HepG2 (cell line): ENCODE results near the gene OCSTAMP. TPM values are rescaled to one million over a fixed set of nuclear protein-coding genes. Genes with fewer than 3 reads are reported as not detected.

Experiments
- ARNT2 ChIP-seq: sonication (generic); formaldehyde crosslinking; IDR thresholded peaks from 2 replicates; pipeline ENCODE4 v1.8.0; 2022; ENCODE audit warnings: mild to moderate bottlenecking, low read depth, missing genetic modification reagents, moderate library complexity
- PHF20 ChIP-seq: sonication (generic); formaldehyde crosslinking; IDR thresholded peaks from 2 replicates; pipeline ENCODE4 v1.5.0; 2020; ENCODE audit warnings: mild to moderate bottlenecking, missing genetic modification reagents
- RAD51 ChIP-seq: fragments of 450-650 bp; IDR thresholded peaks from 2 replicates; pipeline ENCODE4 v1.6.1; 2016; ENCODE audit warnings: borderline replicate concordance
- SALL2 ChIP-seq: sonication (generic); formaldehyde crosslinking; IDR thresholded peaks from 2 replicates; pipeline ENCODE4 v1.8.1; 2023; ENCODE audit warnings: mild to moderate bottlenecking, missing genetic modification reagents, inconsistent platforms
- SP4 ChIP-seq: sonication (generic); formaldehyde crosslinking; IDR thresholded peaks from 2 replicates; pipeline ENCODE4 v1.8.1; 2023; ENCODE audit warnings: mild to moderate bottlenecking, missing genetic modification reagents
- TBX3 ChIP-seq: fragments of 450-650 bp; IDR thresholded peaks from 2 replicates; pipeline ENCODE4 v1.6.1; 2017; ENCODE audit warnings: antibody characterized with exemption, mild to moderate bottlenecking, inconsistent platforms, borderline replicate concordance
- XRCC5 ChIP-seq: fragments of 200-400 bp; formaldehyde crosslinking; optimal IDR thresholded peaks from 2 replicates; pipeline ENCODE3; 2017; ENCODE audit warnings: mild to moderate bottlenecking, low read length
- ZFP36 ChIP-seq: fragments of 150-350 bp; IDR thresholded peaks from 2 replicates; pipeline ENCODE4 v1.6.1; 2018; ENCODE audit warnings: borderline replicate concordance, low read length, low read depth; ENCODE audit not compliant: partially characterized antibody
- ZNF557 ChIP-seq: sonication (generic); formaldehyde crosslinking; IDR thresholded peaks from 2 replicates; pipeline ENCODE4 v1.4.0; 2020; ENCODE audit warnings: missing genetic modification reagents
- ZNF773 ChIP-seq: sonication (generic); formaldehyde crosslinking; IDR thresholded peaks from 2 replicates; pipeline ENCODE4 v1.4.0; 2020; ENCODE audit warnings: missing genetic modification reagents, borderline replicate concordance
- polyA plus RNA-seq, 8 experiments: library from polyadenylated mRNA; depleted of rRNA in 3 of 8; stranded (reverse) in 7 of 8; unstranded in 1 of 8; fragments of >200 nt; fragmentation: Illumina TruSeq in 4 of 8; extraction: Trizol in 4 of 8; gene quantifications; 2 replicates each; pipeline versions ENCODE4 v1.2.1 to v1.2.3, GENCODE V29; 2011 to 2016; ENCODE audit warnings: low read depth in 4 of 8, missing spikeins in 1 of 8, mixed read lengths in 1 of 8; ENCODE audit not compliant: insufficient read depth in 1 of 8
- total RNA-seq, 5 experiments: library from RNA; depleted of rRNA; stranded (reverse); fragments of >200 nt; fragmentation: Illumina TruSeq; extraction: Trizol; gene quantifications; 2 replicates each; pipeline ENCODE4 v1.2.3, GENCODE V29; 2016; ENCODE audit warnings: low read depth in 1 of 5
- TF ChIP-seq, protein P1 (sequence below): sonication (generic); formaldehyde crosslinking; IDR thresholded peaks from 2 replicates; pipeline ENCODE4 v1.4.0; 2020; ENCODE audit warnings: missing genetic modification reagents, borderline replicate concordance
- TF ChIP-seq, protein P2 (sequence below): sonication (generic); formaldehyde crosslinking; IDR thresholded peaks from 2 replicates; pipeline ENCODE4 v1.4.0; 2020; ENCODE audit warnings: mild to moderate bottlenecking, missing genetic modification reagents
- TF ChIP-seq, protein P3 (sequence below): sonication (generic); formaldehyde crosslinking; IDR thresholded peaks from 2 replicates; pipeline ENCODE4 v1.4.0; 2020; ENCODE audit warnings: missing genetic modification reagents
- TF ChIP-seq, protein P4 (sequence below): sonication (generic); IDR thresholded peaks from 2 replicates; pipeline ENCODE4 v1.6.1; 2016; ENCODE audit warnings: low read depth, borderline replicate concordance
- TF ChIP-seq, protein P5 (sequence below): sonication (generic); formaldehyde crosslinking; IDR thresholded peaks from 2 replicates; pipeline ENCODE4 v1.5.0; 2020; ENCODE audit warnings: missing genetic modification reagents
- TF ChIP-seq, protein P6 (sequence below): IDR thresholded peaks from 2 replicates; pipeline ENCODE4 v1.6.1; 2018; ENCODE audit warnings: missing genetic modification reagents
- TF ChIP-seq, protein P7 (sequence below), 2 experiments: sonication (generic) in 1 of 2; formaldehyde crosslinking in 1 of 2; IDR thresholded peaks; 2 replicates each; pipeline versions ENCODE4 v1.4.0 to v1.6.1; 2018 to 2020; ENCODE audit warnings: missing genetic modification reagents in 2 of 2, borderline replicate concordance in 1 of 2, low read depth in 1 of 2, mild to moderate bottlenecking in 1 of 2, missing biosample characterization in 1 of 2

OCSTAMP gene
- total and polyA plus RNA-seq, 2 of the 13 experiments (the other 11 are each of a cell fraction or from before 2014, with no cell fraction given), result not detected

DNA sequence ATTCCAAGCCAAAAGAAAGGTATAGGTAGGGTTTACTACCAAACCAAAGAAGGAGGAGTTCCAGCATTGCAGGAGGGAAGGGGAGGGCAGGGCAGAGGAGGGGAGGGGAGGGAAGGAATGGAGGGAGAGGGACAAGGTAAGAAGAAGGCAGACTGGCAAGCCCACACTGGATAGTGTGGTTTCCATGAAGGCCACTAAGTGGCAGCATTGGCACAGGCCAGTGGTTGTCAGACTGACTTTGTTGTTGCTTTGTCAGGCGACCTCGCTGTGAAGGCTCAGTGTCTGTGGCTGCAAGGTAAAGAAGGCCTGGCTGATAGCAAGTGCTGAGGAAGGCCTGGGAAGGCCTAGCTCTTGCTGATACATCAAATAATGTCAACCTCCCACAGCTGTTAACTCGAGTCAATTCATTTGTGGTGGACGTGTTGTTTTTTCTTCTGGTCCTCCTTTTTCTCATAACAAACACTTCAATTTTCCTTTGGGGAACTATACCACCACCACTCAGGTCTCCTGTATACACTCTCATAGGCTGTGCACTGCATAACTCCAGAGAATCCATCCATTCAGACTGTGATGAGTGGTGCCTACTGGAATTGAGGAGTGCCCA is 29.4 kb downstream of the OCSTAMP start (continued):
- TF ChIP-seq ARNT2 (CRISPR knock-in tag) (no peak), RAD51 (no peak), ZNF557 (no peak), XRCC5 (peak; percentile 88), PHF20 (CRISPR knock-in tag) (no peak), TBX3 (no peak), ZFP36 (no peak), SALL2 (CRISPR knock-in tag) (0 out of 2 replicates have a peak, but pooled peaks have one; percentile 38), ZNF773 (CRISPR knock-in tag) (no peak), SP4 (CRISPR knock-in tag) (no peak)
- TF ChIP-seq, protein P1, sequence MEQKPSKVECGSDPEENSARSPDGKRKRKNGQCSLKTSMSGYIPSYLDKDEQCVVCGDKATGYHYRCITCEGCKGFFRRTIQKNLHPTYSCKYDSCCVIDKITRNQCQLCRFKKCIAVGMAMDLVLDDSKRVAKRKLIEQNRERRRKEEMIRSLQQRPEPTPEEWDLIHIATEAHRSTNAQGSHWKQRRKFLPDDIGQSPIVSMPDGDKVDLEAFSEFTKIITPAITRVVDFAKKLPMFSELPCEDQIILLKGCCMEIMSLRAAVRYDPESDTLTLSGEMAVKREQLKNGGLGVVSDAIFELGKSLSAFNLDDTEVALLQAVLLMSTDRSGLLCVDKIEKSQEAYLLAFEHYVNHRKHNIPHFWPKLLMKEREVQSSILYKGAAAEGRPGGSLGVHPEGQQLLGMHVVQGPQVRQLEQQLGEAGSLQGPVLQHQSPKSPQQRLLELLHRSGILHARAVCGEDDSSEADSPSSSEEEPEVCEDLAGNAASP (CRISPR knock-in tag), result no peak
- TF ChIP-seq, protein P2, sequence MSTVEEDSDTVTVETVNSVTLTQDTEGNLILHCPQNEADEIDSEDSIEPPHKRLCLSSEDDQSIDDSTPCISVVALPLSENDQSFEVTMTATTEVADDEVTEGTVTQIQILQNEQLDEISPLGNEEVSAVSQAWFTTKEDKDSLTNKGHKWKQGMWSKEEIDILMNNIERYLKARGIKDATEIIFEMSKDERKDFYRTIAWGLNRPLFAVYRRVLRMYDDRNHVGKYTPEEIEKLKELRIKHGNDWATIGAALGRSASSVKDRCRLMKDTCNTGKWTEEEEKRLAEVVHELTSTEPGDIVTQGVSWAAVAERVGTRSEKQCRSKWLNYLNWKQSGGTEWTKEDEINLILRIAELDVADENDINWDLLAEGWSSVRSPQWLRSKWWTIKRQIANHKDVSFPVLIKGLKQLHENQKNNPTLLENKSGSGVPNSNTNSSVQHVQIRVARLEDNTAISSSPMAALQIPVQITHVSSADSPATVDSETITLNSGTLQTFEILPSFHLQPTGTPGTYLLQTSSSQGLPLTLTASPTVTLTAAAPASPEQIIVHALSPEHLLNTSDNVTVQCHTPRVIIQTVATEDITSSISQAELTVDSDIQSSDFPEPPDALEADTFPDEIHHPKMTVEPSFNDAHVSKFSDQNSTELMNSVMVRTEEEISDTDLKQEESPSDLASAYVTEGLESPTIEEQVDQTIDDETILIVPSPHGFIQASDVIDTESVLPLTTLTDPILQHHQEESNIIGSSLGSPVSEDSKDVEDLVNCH (CRISPR knock-in tag), result no peak
- TF ChIP-seq, protein P3, sequence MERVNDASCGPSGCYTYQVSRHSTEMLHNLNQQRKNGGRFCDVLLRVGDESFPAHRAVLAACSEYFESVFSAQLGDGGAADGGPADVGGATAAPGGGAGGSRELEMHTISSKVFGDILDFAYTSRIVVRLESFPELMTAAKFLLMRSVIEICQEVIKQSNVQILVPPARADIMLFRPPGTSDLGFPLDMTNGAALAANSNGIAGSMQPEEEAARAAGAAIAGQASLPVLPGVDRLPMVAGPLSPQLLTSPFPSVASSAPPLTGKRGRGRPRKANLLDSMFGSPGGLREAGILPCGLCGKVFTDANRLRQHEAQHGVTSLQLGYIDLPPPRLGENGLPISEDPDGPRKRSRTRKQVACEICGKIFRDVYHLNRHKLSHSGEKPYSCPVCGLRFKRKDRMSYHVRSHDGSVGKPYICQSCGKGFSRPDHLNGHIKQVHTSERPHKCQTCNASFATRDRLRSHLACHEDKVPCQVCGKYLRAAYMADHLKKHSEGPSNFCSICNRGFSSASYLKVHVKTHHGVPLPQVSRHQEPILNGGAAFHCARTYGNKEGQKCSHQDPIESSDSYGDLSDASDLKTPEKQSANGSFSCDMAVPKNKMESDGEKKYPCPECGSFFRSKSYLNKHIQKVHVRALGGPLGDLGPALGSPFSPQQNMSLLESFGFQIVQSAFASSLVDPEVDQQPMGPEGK, result no peak
- TF ChIP-seq, protein P4, sequence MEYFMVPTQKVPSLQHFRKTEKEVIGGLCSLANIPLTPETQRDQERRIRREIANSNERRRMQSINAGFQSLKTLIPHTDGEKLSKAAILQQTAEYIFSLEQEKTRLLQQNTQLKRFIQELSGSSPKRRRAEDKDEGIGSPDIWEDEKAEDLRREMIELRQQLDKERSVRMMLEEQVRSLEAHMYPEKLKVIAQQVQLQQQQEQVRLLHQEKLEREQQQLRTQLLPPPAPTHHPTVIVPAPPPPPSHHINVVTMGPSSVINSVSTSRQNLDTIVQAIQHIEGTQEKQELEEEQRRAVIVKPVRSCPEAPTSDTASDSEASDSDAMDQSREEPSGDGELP, result no peak
- TF ChIP-seq, protein P5, sequence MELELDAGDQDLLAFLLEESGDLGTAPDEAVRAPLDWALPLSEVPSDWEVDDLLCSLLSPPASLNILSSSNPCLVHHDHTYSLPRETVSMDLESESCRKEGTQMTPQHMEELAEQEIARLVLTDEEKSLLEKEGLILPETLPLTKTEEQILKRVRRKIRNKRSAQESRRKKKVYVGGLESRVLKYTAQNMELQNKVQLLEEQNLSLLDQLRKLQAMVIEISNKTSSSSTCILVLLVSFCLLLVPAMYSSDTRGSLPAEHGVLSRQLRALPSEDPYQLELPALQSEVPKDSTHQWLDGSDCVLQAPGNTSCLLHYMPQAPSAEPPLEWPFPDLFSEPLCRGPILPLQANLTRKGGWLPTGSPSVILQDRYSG (CRISPR knock-in tag), result no peak
- TF ChIP-seq, protein P6, sequence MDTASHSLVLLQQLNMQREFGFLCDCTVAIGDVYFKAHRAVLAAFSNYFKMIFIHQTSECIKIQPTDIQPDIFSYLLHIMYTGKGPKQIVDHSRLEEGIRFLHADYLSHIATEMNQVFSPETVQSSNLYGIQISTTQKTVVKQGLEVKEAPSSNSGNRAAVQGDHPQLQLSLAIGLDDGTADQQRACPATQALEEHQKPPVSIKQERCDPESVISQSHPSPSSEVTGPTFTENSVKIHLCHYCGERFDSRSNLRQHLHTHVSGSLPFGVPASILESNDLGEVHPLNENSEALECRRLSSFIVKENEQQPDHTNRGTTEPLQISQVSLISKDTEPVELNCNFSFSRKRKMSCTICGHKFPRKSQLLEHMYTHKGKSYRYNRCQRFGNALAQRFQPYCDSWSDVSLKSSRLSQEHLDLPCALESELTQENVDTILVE (CRISPR knock-in tag), result peak; percentile 61; the same call in 1 of the 2 replicates
- TF ChIP-seq, protein P7, sequence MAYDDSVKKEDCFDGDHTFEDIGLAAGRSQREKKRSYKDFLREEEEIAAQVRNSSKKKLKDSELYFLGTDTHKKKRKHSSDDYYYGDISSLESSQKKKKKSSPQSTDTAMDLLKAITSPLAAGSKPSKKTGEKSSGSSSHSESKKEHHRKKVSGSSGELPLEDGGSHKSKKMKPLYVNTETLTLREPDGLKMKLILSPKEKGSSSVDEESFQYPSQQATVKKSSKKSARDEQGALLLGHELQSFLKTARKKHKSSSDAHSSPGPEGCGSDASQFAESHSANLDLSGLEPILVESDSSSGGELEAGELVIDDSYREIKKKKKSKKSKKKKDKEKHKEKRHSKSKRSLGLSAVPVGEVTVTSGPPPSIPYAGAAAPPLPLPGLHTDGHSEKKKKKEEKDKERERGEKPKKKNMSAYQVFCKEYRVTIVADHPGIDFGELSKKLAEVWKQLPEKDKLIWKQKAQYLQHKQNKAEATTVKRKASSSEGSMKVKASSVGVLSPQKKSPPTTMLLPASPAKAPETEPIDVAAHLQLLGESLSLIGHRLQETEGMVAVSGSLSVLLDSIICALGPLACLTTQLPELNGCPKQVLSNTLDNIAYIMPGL (CRISPR knock-in tag; IDR thresholded peaks at IDR 0.05; ENCODE audit: borderline replicate concordance in 1 of 2, low read depth in 1 of 2), result peak in 1 of 2 experiments; percentile 83; a peak in 2 of 4 replicates
